Transverse colon (tissue), 4 donors: ENCODE results near the gene TLE7. TPM values are rescaled to one million over a fixed set of nuclear protein-coding genes. Genes with fewer than 3 reads are reported as not detected.

Experiments
- DNase-seq: peaks from one replicate; pipeline ENCODE4 v3.0.0-alpha.2; 2019
- H3K27ac ChIP-seq, 4 donors: fragments of 200-600 bp; sonication (generic); 2 replicates each; pipeline ENCODE4 v1.5.1; 2016 to 2018; ENCODE audit warnings: inconsistent platforms in 4 of 4
- H3K27me3 ChIP-seq: fragments of 200-600 bp; sonication (generic); 2 replicates; pipeline ENCODE4 v1.5.1; 2017; ENCODE audit warnings: inconsistent platforms
- H3K36me3 ChIP-seq, 4 donors: fragments of 200-600 bp; sonication (generic); 2 replicates each; pipeline ENCODE4 v1.5.1; 2017 to 2019; ENCODE audit warnings: inconsistent platforms in 4 of 4
- H3K4me1 ChIP-seq, 4 donors: fragments of 200-600 bp; sonication (generic); 2 replicates each; pipeline ENCODE4 v1.5.1; 2017 to 2020; ENCODE audit warnings: inconsistent platforms in 4 of 4
- H3K4me3 ChIP-seq, 4 donors: fragments of 200-600 bp; sonication (generic); 1 replicate in 1 of 4; 2 replicates in 3 of 4; pipeline versions ENCODE4 v1.5.1 to v1.6.1; 2017 to 2019; ENCODE audit warnings: inconsistent platforms in 4 of 4
- H3K9me3 ChIP-seq, 2 donors: fragments of 200-600 bp; sonication (generic); 2 replicates each; pipeline ENCODE4 v1.5.1; 2017 to 2019; ENCODE audit warnings: inconsistent platforms in 2 of 2
- CTCF ChIP-seq, 5 experiments: fragments of 200-600 bp in 3 of 5; fragments of 450-650 bp in 2 of 5; sonication (generic) in 3 of 5; IDR thresholded peaks; 1 replicate in 2 of 5; 2 replicates in 3 of 5; pipeline ENCODE4 v1.5.1; 2016 to 2017; ENCODE audit warnings: antibody characterized with exemption in 5 of 5, inconsistent platforms in 3 of 5, mild to moderate bottlenecking in 2 of 5, moderate library complexity in 1 of 5
- EP300 ChIP-seq: sonication (generic); formaldehyde crosslinking; IDR thresholded peaks from one replicate; pipeline ENCODE4 v1.6.1; 2017; ENCODE audit warnings: antibody characterized with exemption, low read depth
- POLR2A ChIP-seq: fragments of 450-650 bp; IDR thresholded peaks from one replicate; pipeline ENCODE4 v1.6.1; 2016; ENCODE audit warnings: antibody characterized with exemption, mild to moderate bottlenecking, moderate library complexity
- POLR2AphosphoS5 ChIP-seq, 3 donors: sonication (generic); formaldehyde crosslinking; IDR thresholded peaks; one replicate each; pipeline ENCODE4 v1.6.1; 2016; ENCODE audit warnings: antibody characterized with exemption in 3 of 3
- WGBS, 2 donors: methylation state at CpG; one replicate each; pipeline ENCODE4 v1.1.5; 2018; ENCODE audit warnings: low coverage in 1 of 2; 5-methylcytosine and 5-hydroxymethylcytosine counted together
- in situ Hi-C, 4 donors: fragments of 200-750 bp; cut with MboI; loops; one replicate each; pipeline versions ENCODE4 v1.15.0 to v1.15.1; 2017; ENCODE audit warnings: low sequenced_read_pairs in 3 of 4, low pct_ligation_motif_present in 1 of 4, low pct_unique_long_range_greater_than_20kb in 1 of 4
- intact Hi-C: fragments of 100-400 bp; cut with DNase I; formaldehyde crosslinking; loops from one replicate; pipeline ENCODE4 v1.15.1; 2023; ENCODE audit warnings: low total_unique reads
- total RNA-seq, 4 donors: library from RNA; depleted of rRNA; stranded (reverse); fragments of >200 nt; gene quantifications; one replicate each; pipeline ENCODE4 v1.1.0, GENCODE V29; 2016

TLE7 gene
- total RNA-seq, 4 donors from 2014 or later = not detected

GRCh38 chr16:71423016-71423415, 18.8 kb downstream of the TLE7 start:
- peaks cover 37% of the 10 kb centered on the region for H3K27me3 ChIP-seq
- H3K27ac ChIP-seq = no peak overlapping the region
- intact Hi-C loops = no loop called here
- no peaks in the 10 kb centered on the region for H3K9me3 ChIP-seq
- no peak for TF ChIP-seq POLR2A
- no peak for TF ChIP-seq CTCF (IDR thresholded peaks at IDR 0.05)
- no peak for TF ChIP-seq POLR2AphosphoS5 (IDR thresholded peaks at IDR 0.05)
- TF ChIP-seq EP300 = no peak
- DNase-seq = no peak
- in situ Hi-C loops = loop anchor here in 2 of 4 donors (5.0 to 25.0 kb wide), 2 partner anchors 79 to 189 kb away; no protein-coding TSS in a partner anchor
- H3K36me3 ChIP-seq = no peaks in the 10 kb centered on the region
- WGBS, 2 donors = 87 to 92% methylated on average over 2 of the region's 2 CpGs
- no peak overlapping the region for H3K4me3 ChIP-seq
- H3K4me1 ChIP-seq = peaks cover 0 to 6% (median 0%) of the 10 kb centered on the region in 4 donors

GRCh38 chr16:71421911-71422310, 19.9 kb downstream of the TLE7 start:
- Histone ChIP-seq H3K4me3 (no peak overlapping the region), H3K27ac (no peak overlapping the region), H3K27me3 (peaks cover 34% of the 10 kb centered on the region), H3K36me3 (no peaks in the 10 kb centered on the region), H3K9me3 (no peaks in the 10 kb centered on the region), H3K4me1 (peaks cover 0 to 4% (median 0%) of the 10 kb centered on the region in 4 donors)
- TF ChIP-seq EP300 (no peak), CTCF (IDR thresholded peaks at IDR 0.05) (peak in 2 of 5 experiments; percentile 34 to 38)
- intact Hi-C loops = no loop called here
- in situ Hi-C loops = loop anchor here in 2 of 4 donors (5.0 to 25.0 kb wide), 2 partner anchors 80 to 190 kb away; no protein-coding TSS in a partner anchor
- peak; percentile 27 for DNase-seq
- 40 to 65% methylated on average over 1 to 4 of the region's 4 CpGs for WGBS, 2 donors

- no peak for DNase-seq
- no peaks in the 10 kb centered on the region for H3K36me3 ChIP-seq
- no peaks in the 10 kb centered on the region for H3K9me3 ChIP-seq
- H3K4me1 ChIP-seq = peaks cover 0 to 8% (median 0%) of the 10 kb centered on the region in 4 donors
- TF ChIP-seq CTCF (IDR thresholded peaks at IDR 0.05) (no peak), POLR2AphosphoS5 (IDR thresholded peaks at IDR 0.05) (no peak), POLR2A (no peak), EP300 (no peak)
- no peak overlapping the region for H3K4me3 ChIP-seq
- in situ Hi-C loops = loop anchor here in 3 of 4 donors (5.0 to 25.0 kb wide), 3 partner anchors 83 to 201 kb away; no protein-coding TSS in a partner anchor
- no peak overlapping the region for H3K27ac ChIP-seq
- 92% methylated on average over 5 of the region's 5 CpGs; no CpG with 5 or more reads in 1 of the 2 donors for WGBS, 2 donors
- peaks cover 19% of the 10 kb centered on the region for H3K27me3 ChIP-seq
- intact Hi-C loops = loop anchor here (5.0 kb wide), 1 partner anchor 83 kb away; no protein-coding TSS in a partner anchor
These were observed 27.8 kb downstream of the TLE7 start for GRCh38 chr16:71414038-71414437.

GRCh38 chr16:71413341-71413740, 28.5 kb downstream of the TLE7 start:
- no peak overlapping the region for H3K27ac ChIP-seq
- DNase-seq = no peak
- in situ Hi-C loops (loop anchor here in 3 of 4 donors (5.0 to 25.0 kb wide), 3 partner anchors 84 to 201 kb away; no protein-coding TSS in a partner anchor), intact Hi-C loops (loop anchor here (5.0 kb wide), 1 partner anchor 84 kb away; no protein-coding TSS in a partner anchor)
- H3K27me3 ChIP-seq = peaks cover 21% of the 10 kb centered on the region
- H3K36me3 ChIP-seq = no peaks in the 10 kb centered on the region
- H3K9me3 ChIP-seq = no peaks in the 10 kb centered on the region
- WGBS, 2 donors = 63 to 79% methylated on average over 4 of the region's 4 CpGs
- TF ChIP-seq POLR2A = no peak
- TF ChIP-seq POLR2AphosphoS5 (IDR thresholded peaks at IDR 0.05) = no peak
- TF ChIP-seq EP300 = no peak
- no peak for TF ChIP-seq CTCF (IDR thresholded peaks at IDR 0.05)
- H3K4me3 ChIP-seq = no peak overlapping the region
- H3K4me1 ChIP-seq = peaks cover 0 to 8% (median 0%) of the 10 kb centered on the region in 4 donors
